ENCODE results near the gene SLC35B2. TPM values are rescaled to one million over a fixed set of nuclear protein-coding genes. Genes with fewer than 3 reads are reported as not detected.
A peak's percentile ranks its signal among the peaks of the same experiment; 100 is the strongest.

Gene SLC35B2
- total and polyA plus RNA-seq, 2 donors from 2014 or later: 45.1 to 49.5 TPM

GRCh38 chr6:44238687-44239350, 18.5 kb downstream of the SLC35B2 start:
- intact Hi-C loops (cut with DNase I): no loop called here
- no peak for FAIRE-seq
- Histone ChIP-seq H3K4me1 (ENCODE audit: control insufficient read depth in 2 of 3, insufficient read depth in 2 of 3, low read depth in 1 of 3, low read length in 3 of 3) (peaks cover 0 to 24% (median 20%) of the 10 kb centered on the region in 3 donors), H3K27ac (ENCODE audit: low read depth in 2 of 2, low read length in 2 of 2) (peak overlapping the region; percentile 97 to 98), H3K9ac (ENCODE audit: low read length in 3 of 3) (peak overlapping the region in 1 of 3 donors; percentile 93), H3K27me3 (ENCODE audit: control insufficient read depth, insufficient read depth, low read length) (no peaks in the 10 kb centered on the region), H3K9me3 (ENCODE audit: control insufficient read depth in 2 of 3, insufficient read depth in 1 of 3, low read length in 3 of 3) (no peaks in the 10 kb centered on the region), H3K36me3 (ENCODE audit: control insufficient read depth in 2 of 3, insufficient read depth in 3 of 3, low read length in 3 of 3) (no peaks in the 10 kb centered on the region), H3K4me3 (ENCODE audit: low read length in 3 of 3) (no peak overlapping the region)
- DNase-seq: peak in 1 of 5 donors; percentile 25
- no peak for TF ChIP-seq CTCF (IDR thresholded peaks at IDR 0.05; ENCODE audit: borderline replicate concordance, extremely low read depth, insufficient read depth)

- Histone ChIP-seq H3K9me3 (ENCODE audit: control insufficient read depth in 2 of 3, insufficient read depth in 1 of 3, low read length in 3 of 3) (no peaks in the 10 kb centered on the region), H3K27me3 (ENCODE audit: control insufficient read depth, insufficient read depth, low read length) (no peaks in the 10 kb centered on the region), H3K27ac (ENCODE audit: low read depth in 2 of 2, low read length in 2 of 2) (peak overlapping the region; percentile 97 to 98), H3K4me1 (ENCODE audit: control insufficient read depth in 2 of 3, insufficient read depth in 2 of 3, low read depth in 1 of 3, low read length in 3 of 3) (peaks cover 0 to 27% (median 25%) of the 10 kb centered on the region in 3 donors), H3K4me3 (ENCODE audit: low read length in 3 of 3) (peak overlapping the region; percentile 17 to 73 (median 69)), H3K36me3 (ENCODE audit: control insufficient read depth in 2 of 3, insufficient read depth in 3 of 3, low read length in 3 of 3) (no peaks in the 10 kb centered on the region), H3K9ac (ENCODE audit: low read length in 3 of 3) (peak overlapping the region; percentile 10 to 93 (median 82))
- intact Hi-C loops (cut with DNase I): no loop called here
- DNase-seq: peak; percentile 82 to 92 (median 91)
- TF ChIP-seq CTCF (IDR thresholded peaks at IDR 0.05; ENCODE audit: borderline replicate concordance, extremely low read depth, insufficient read depth): peak; percentile 92
- FAIRE-seq: no peak
Observed at GRCh38 chr6:44237813-44238433, 19.4 kb downstream of the SLC35B2 start.

- intact Hi-C loops (cut with DNase I): no loop called here
- H3K27ac ChIP-seq (ENCODE audit: low read depth in 2 of 2, low read length in 2 of 2): peak overlapping the region; percentile 97 to 98
- no peaks in the 10 kb centered on the region for H3K36me3 ChIP-seq (ENCODE audit: control insufficient read depth in 2 of 3, insufficient read depth in 3 of 3, low read length in 3 of 3)
- FAIRE-seq (no peak), DNase-seq (peak; percentile 86 to 97 (median 92))
- peak overlapping the region; percentile 10 to 93 (median 82) for H3K9ac ChIP-seq (ENCODE audit: low read length in 3 of 3)
- no peaks in the 10 kb centered on the region for H3K9me3 ChIP-seq (ENCODE audit: control insufficient read depth in 2 of 3, insufficient read depth in 1 of 3, low read length in 3 of 3)
- peaks cover 0 to 27% (median 25%) of the 10 kb centered on the region in 3 donors for H3K4me1 ChIP-seq (ENCODE audit: control insufficient read depth in 2 of 3, insufficient read depth in 2 of 3, low read depth in 1 of 3, low read length in 3 of 3)
- H3K4me3 ChIP-seq (ENCODE audit: low read length in 3 of 3): peak overlapping the region; percentile 17 to 73 (median 69)
- H3K27me3 ChIP-seq (ENCODE audit: control insufficient read depth, insufficient read depth, low read length): no peaks in the 10 kb centered on the region
- TF ChIP-seq CTCF (IDR thresholded peaks at IDR 0.05; ENCODE audit: borderline replicate concordance, extremely low read depth, insufficient read depth): no peak
Observed at GRCh38 chr6:44237021-44237812, 20.1 kb downstream of the SLC35B2 start.
